Erythroblast (primary cell): ENCODE measurements around the gene NPM1.

Experiments
- GATA1 ChIP-seq: IDR thresholded peaks from 2 replicates; pipeline ENCODE4 v1.6.1; 2011; ENCODE audit warnings: low read depth, mild to moderate bottlenecking, control low read depth, low read length, moderate library complexity
- POLR2A ChIP-seq: IDR thresholded peaks from 2 replicates; pipeline ENCODE4 v1.6.1; 2011; ENCODE audit warnings: mild to moderate bottlenecking, low read length

- no peak for TF ChIP-seq POLR2A
- TF ChIP-seq GATA1 = no peak
These were observed 41.9 kb downstream of the NPM1 start for GRCh38 chr5:171429543-171429910.
